Gastroesophageal sphincter (tissue), 4 donors: ENCODE measurements around the gene ELP2. TPM values are rescaled to one million over a fixed set of nuclear protein-coding genes. Genes with fewer than 3 reads are reported as not detected.

Source experiments
- ATAC-seq: fragments of 150-250 bp; one replicate; pipeline ENCODE4 v1.9.1; 2016; ENCODE audit warnings: mild to moderate bottlenecking, moderate library complexity
- H3K27ac ChIP-seq, 4 donors: fragments of 200-600 bp; sonication (generic) in 3 of 4; 1 replicate in 3 of 4; 2 replicates in 1 of 4; pipeline ENCODE4 v1.5.1; 2016 to 2019
- H3K27me3 ChIP-seq: fragments of 200-600 bp; sonication (generic); one replicate; pipeline ENCODE4 v1.5.1; 2019
- H3K36me3 ChIP-seq, 2 donors: fragments of 200-600 bp; sonication (generic); one replicate each; pipeline ENCODE4 v1.5.1; 2019; ENCODE audit warnings: control low read depth in 1 of 2
- H3K4me1 ChIP-seq, 3 donors: fragments of 200-600 bp; sonication (generic); 1 replicate in 2 of 3; 2 replicates in 1 of 3; pipeline ENCODE4 v1.5.1; 2016 to 2019; ENCODE audit warnings: control low read depth in 2 of 3
- H3K4me3 ChIP-seq, 2 donors: fragments of 200-600 bp; sonication (generic); one replicate each; pipeline ENCODE4 v1.5.1; 2019; ENCODE audit warnings: mild to moderate bottlenecking in 1 of 2, moderate library complexity in 1 of 2
- H3K9me3 ChIP-seq, 3 donors: fragments of 200-600 bp; sonication (generic); one replicate each; pipeline ENCODE4 v1.5.1; 2017 to 2019; ENCODE audit warnings: control low read depth in 2 of 3
- CTCF ChIP-seq, 4 experiments: fragments of 200-600 bp in 2 of 4; fragments of 450-650 bp in 2 of 4; sonication (generic) in 1 of 4; IDR thresholded peaks; one replicate each; pipeline ENCODE4 v1.5.1; 2017 to 2019; ENCODE audit warnings: antibody characterized with exemption in 4 of 4, mild to moderate bottlenecking in 2 of 4, moderate library complexity in 2 of 4
- EP300 ChIP-seq: sonication (generic); formaldehyde crosslinking; IDR thresholded peaks from one replicate; pipeline ENCODE4 v1.6.1; 2017; ENCODE audit warnings: antibody characterized with exemption, mild to moderate bottlenecking
- POLR2A ChIP-seq, 2 donors: fragments of 450-650 bp; IDR thresholded peaks; one replicate each; pipeline ENCODE4 v1.6.1; 2017; ENCODE audit warnings: antibody characterized with exemption in 2 of 2, mild to moderate bottlenecking in 2 of 2, moderate library complexity in 1 of 2
- POLR2AphosphoS5 ChIP-seq: sonication (generic); formaldehyde crosslinking; IDR thresholded peaks from one replicate; pipeline ENCODE4 v1.6.1; 2017; ENCODE audit warnings: antibody characterized with exemption
- WGBS, 2 donors: methylation state at CpG; one replicate each; pipeline ENCODE4 v1.1.5; 2018; ENCODE audit warnings: low coverage in 1 of 2; 5-methylcytosine and 5-hydroxymethylcytosine counted together
- total RNA-seq, 4 donors: library from RNA; depleted of rRNA; stranded (reverse); fragments of >200 nt; gene quantifications; one replicate each; pipeline ENCODE4 v1.1.0, GENCODE V29; 2016

Gene ELP2
- total RNA-seq, 4 donors from 2014 or later, result 35.6 to 74.1 (median 65.1) TPM

DNA sequence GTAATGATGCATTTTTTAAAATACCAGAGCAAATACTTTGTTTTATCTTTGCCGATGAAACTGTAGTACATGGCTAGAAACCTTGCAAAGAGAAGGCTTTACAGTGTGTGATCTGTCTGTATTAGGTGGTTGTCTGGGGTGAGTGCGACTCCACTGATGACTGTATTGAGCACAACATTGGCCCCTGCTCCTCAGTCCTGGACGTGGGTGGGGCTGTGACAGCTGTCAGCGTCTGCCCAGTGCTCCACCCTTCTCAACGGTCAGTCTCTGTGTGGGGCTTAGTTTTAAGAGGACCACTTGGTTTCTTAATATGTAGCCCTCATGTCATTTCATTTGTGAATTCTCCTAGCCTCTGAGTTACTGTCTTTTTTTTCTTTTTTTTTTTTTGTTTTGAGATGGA is 40.2 kb downstream of the ELP2 start:
- H3K9me3 ChIP-seq, result no peaks in the 10 kb centered on the region
- WGBS, 2 donors, result 81 to 85% methylated on average over 4 to 5 of the region's 5 CpGs

GRCh38 chr18:36175481-36175880 is 45.8 kb downstream of the ELP2 start:
- H3K9me3 ChIP-seq, result no peaks in the 10 kb centered on the region
- no peak for ATAC-seq
- H3K36me3 ChIP-seq, result peaks cover 0 to 70% of the 10 kb centered on the region in 2 donors
- H3K4me3 ChIP-seq, result no peak overlapping the region
- TF ChIP-seq CTCF (IDR thresholded peaks at IDR 0.05), result no peak
- no peak for TF ChIP-seq EP300
- no peak for TF ChIP-seq POLR2A (IDR thresholded peaks at IDR 0.05)
- TF ChIP-seq POLR2AphosphoS5, result no peak
- H3K4me1 ChIP-seq, result peaks cover 4 to 12% (median 10%) of the 10 kb centered on the region in 3 donors
- H3K27ac ChIP-seq, result no peak overlapping the region
- WGBS, 2 donors, result 100% methylated on average over 1 of the region's 1 CpG; no CpG with 5 or more reads in 1 of the 2 donors
- no peaks in the 10 kb centered on the region for H3K27me3 ChIP-seq

More for the DNA sequence above, 40.2 kb downstream of the ELP2 start:
- no peak for ATAC-seq
- no peak overlapping the region for H3K4me3 ChIP-seq
- H3K4me1 ChIP-seq, result no peaks in the 10 kb centered on the region
- no peaks in the 10 kb centered on the region for H3K27me3 ChIP-seq
- H3K27ac ChIP-seq, result no peak overlapping the region
- H3K36me3 ChIP-seq, result peaks cover 4 to 100% of the 10 kb centered on the region in 2 donors
- TF ChIP-seq POLR2AphosphoS5 (no peak), CTCF (IDR thresholded peaks at IDR 0.05) (no peak), EP300 (no peak), POLR2A (IDR thresholded peaks at IDR 0.05) (no peak)

DNA sequence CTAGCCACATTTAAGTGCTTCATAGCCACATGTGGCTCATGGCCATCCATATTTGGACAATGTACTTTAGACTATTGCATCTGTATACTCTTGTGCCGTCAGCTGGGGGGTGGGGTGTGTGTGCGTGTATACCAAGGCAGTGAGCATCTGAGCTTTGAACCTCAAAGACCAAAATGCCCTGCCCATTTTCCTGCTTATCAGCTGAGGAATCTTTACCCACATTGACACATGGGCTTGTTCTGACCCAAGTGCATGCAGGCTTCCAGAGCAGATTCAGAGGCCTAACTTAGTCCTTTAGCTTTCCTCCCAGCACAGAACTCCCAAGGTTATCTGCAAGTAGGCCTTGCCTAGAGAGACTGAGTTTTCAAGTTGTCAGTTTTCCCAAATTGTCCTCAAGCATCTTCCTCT is 46.5 kb downstream of the ELP2 start:
- WGBS, 2 donors, result 87 to 100% methylated on average over 2 of the region's 2 CpGs

GRCh38 chr18:36176711-36177110 is 47.0 kb downstream of the ELP2 start:
- no peak for ATAC-seq
- Histone ChIP-seq H3K4me1 (peaks cover 5 to 17% (median 11%) of the 10 kb centered on the region in 3 donors), H3K4me3 (no peak overlapping the region), H3K9me3 (no peaks in the 10 kb centered on the region), H3K27me3 (no peaks in the 10 kb centered on the region), H3K27ac (no peak overlapping the region), H3K36me3 (peaks cover 0 to 58% of the 10 kb centered on the region in 2 donors)
- 82 to 92% methylated on average over 7 to 8 of the region's 9 CpGs for WGBS, 2 donors
- TF ChIP-seq EP300 (no peak), POLR2A (IDR thresholded peaks at IDR 0.05) (no peak), CTCF (IDR thresholded peaks at IDR 0.05) (no peak), POLR2AphosphoS5 (no peak)

More for the DNA sequence above, 46.5 kb downstream of the ELP2 start:
- Histone ChIP-seq H3K27ac (no peak overlapping the region), H3K4me1 (peaks cover 5 to 17% (median 11%) of the 10 kb centered on the region in 3 donors), H3K36me3 (peaks cover 0 to 63% of the 10 kb centered on the region in 2 donors), H3K27me3 (no peaks in the 10 kb centered on the region), H3K4me3 (no peak overlapping the region), H3K9me3 (no peaks in the 10 kb centered on the region)
- no peak for ATAC-seq
- TF ChIP-seq POLR2AphosphoS5 (no peak), CTCF (IDR thresholded peaks at IDR 0.05) (no peak), EP300 (no peak), POLR2A (IDR thresholded peaks at IDR 0.05) (no peak)

DNA sequence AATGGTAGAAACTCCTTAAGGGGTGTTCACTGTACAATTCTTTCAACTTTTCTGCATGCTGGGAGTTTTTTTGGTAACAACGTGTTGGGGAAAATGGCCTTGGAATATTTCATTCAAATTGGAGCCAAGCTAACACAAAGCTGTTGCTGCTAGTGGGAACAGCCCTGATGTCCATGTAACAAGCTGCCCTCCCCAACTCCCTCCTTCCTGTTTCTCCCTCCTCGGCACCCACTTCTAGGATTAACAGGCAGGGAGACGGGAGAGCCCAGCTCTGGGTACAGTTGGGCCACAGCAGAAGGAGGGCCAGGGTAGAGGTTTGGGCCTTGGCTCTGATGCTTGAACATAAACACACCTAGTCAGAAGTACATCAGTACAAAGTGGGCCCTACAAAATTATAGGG is 48.2 kb downstream of the ELP2 start:
- no peak for ATAC-seq
- H3K9me3 ChIP-seq, result no peaks in the 10 kb centered on the region
- H3K27me3 ChIP-seq, result no peaks in the 10 kb centered on the region
- TF ChIP-seq CTCF (IDR thresholded peaks at IDR 0.05) (no peak), EP300 (no peak), POLR2A (IDR thresholded peaks at IDR 0.05) (no peak), POLR2AphosphoS5 (no peak)
- H3K4me1 ChIP-seq, result peaks cover 5 to 17% (median 11%) of the 10 kb centered on the region in 3 donors
- WGBS, 2 donors, result 43 to 76% methylated on average over 1 to 3 of the region's 3 CpGs
- no peak overlapping the region for H3K4me3 ChIP-seq
- H3K27ac ChIP-seq, result no peak overlapping the region
- peaks cover 0 to 46% of the 10 kb centered on the region in 2 donors for H3K36me3 ChIP-seq
